GM12872 (cell line): ENCODE measurements around the gene CELA3B.

ENCODE experiments used
- CTCF ChIP-seq: IDR thresholded peaks from 3 replicates; pipeline ENCODE4 v1.5.1; 2011; ENCODE audit warnings: low read depth, mild to moderate bottlenecking, low read length, moderate library complexity; ENCODE audit not compliant: insufficient read depth

Gene CELA3B

GRCh38 chr1:21938732-21939538 lies 37.9 kb upstream of the CELA3B start:
- no peak for TF ChIP-seq CTCF

- TF ChIP-seq CTCF: no peak
These were observed 37.0 kb upstream of the CELA3B start for GRCh38 chr1:21939650-21940374.

- TF ChIP-seq CTCF: no peak
These were observed 36.3 kb upstream of the CELA3B start for GRCh38 chr1:21940492-21940891.

GRCh38 chr1:21941370-21941769 lies 35.5 kb upstream of the CELA3B start:
- TF ChIP-seq CTCF: no peak

GRCh38 chr1:21942464-21942863 lies 34.4 kb upstream of the CELA3B start:
- no peak for TF ChIP-seq CTCF

- TF ChIP-seq CTCF: no peak
These were observed 32.1 kb upstream of the CELA3B start for GRCh38 chr1:21944733-21945073.

- no peak for TF ChIP-seq CTCF
These were observed 29.8 kb upstream of the CELA3B start for GRCh38 chr1:21946836-21947587.
